Uterus (tissue), 2 donors: ENCODE results near the gene TMSB4X.
"Not testable (repeated sequence)": the region's sequence is repeated elsewhere in the genome, so short reads cannot be mapped to it uniquely, and the experiment has no call there.

Experiments
- CTCF ChIP-seq, 4 experiments: fragments of 200-600 bp in 2 of 4; fragments of 450-650 bp in 2 of 4; sonication (generic) in 2 of 4; IDR thresholded peaks; one replicate each; pipeline ENCODE4 v1.5.1; 2016 to 2019; ENCODE audit warnings: antibody characterized with exemption in 4 of 4, mild to moderate bottlenecking in 2 of 4, moderate library complexity in 1 of 4
- POLR2A ChIP-seq, 2 donors: fragments of 450-650 bp; IDR thresholded peaks; one replicate each; pipeline ENCODE4 v1.6.1; 2016; ENCODE audit warnings: antibody characterized with exemption in 2 of 2, mild to moderate bottlenecking in 1 of 2, moderate library complexity in 1 of 2

GRCh38 chrX:12943592-12943991 is 31.3 kb upstream of the TMSB4X start:
- not testable (repeated sequence) for TF ChIP-seq CTCF, POLR2A (IDR thresholded peaks at IDR 0.05)
